Body of pancreas (tissue), 4 donors: ENCODE measurements around the gene LPAR2. TPM values are rescaled to one million over a fixed set of nuclear protein-coding genes. Genes with fewer than 3 reads are reported as not detected.

Source experiments
- ATAC-seq: fragments of 150-250 bp; one replicate; pipeline ENCODE4 v1.9.1; 2016
- DNase-seq, 4 donors: peaks; one replicate each; pipeline ENCODE4 v3.0.0-alpha.2; 2019
- H3K27ac ChIP-seq, 4 donors: fragments of 200-600 bp; sonication (generic); 1 replicate in 3 of 4; 2 replicates in 1 of 4; pipeline versions ENCODE4 v1.5.1 to v1.6.1; 2016 to 2019; ENCODE audit warnings: mild to moderate bottlenecking in 1 of 4, mixed read lengths in 1 of 4, moderate library complexity in 1 of 4
- H3K27me3 ChIP-seq, 2 donors: fragments of 200-600 bp; sonication (generic); one replicate each; pipeline ENCODE4 v1.6.0; 2016; ENCODE audit warnings: mild to moderate bottlenecking in 1 of 2
- H3K36me3 ChIP-seq, 2 donors: fragments of 200-600 bp; sonication (generic); replicated peaks in 1 of 2; 2 replicates each; pipeline ENCODE4 v1.5.1; 2016; ENCODE audit warnings: low read depth in 2 of 2; ENCODE audit not compliant: insufficient read depth in 1 of 2
- H3K4me1 ChIP-seq: fragments of 200-600 bp; sonication (generic); one replicate; pipeline ENCODE4 v1.6.0; 2016
- H3K4me3 ChIP-seq, 2 donors: fragments of 200-600 bp; sonication (generic); 1 replicate in 1 of 2; 2 replicates in 1 of 2; pipeline ENCODE4 v1.5.1; 2016 to 2019
- H3K9me3 ChIP-seq, 3 donors: fragments of 200-600 bp; sonication (generic); 1 replicate in 2 of 3; 2 replicates in 1 of 3; pipeline ENCODE4 v1.5.1; 2016
- CTCF ChIP-seq, 7 experiments: fragments of 450-650 bp in 4 of 7; fragments of 200-600 bp in 3 of 7; sonication (generic) in 3 of 7; IDR thresholded peaks; one replicate each; pipeline ENCODE4 v1.5.1; 2016 to 2019; ENCODE audit warnings: antibody characterized with exemption in 7 of 7
- POLR2A ChIP-seq, 3 donors: fragments of 450-650 bp; IDR thresholded peaks; one replicate each; pipeline ENCODE4 v1.6.1; 2016; ENCODE audit warnings: antibody characterized with exemption in 3 of 3, mild to moderate bottlenecking in 2 of 3
- WGBS, 2 donors: methylation state at CpG; one replicate each; pipeline ENCODE4 v1.1.5; 2017; 5-methylcytosine and 5-hydroxymethylcytosine counted together
- intact Hi-C: fragments of 100-400 bp; cut with DNase I; formaldehyde crosslinking; loops from one replicate; pipeline ENCODE4 v1.15.1; 2023
- total RNA-seq, 2 donors: library from RNA; depleted of rRNA; stranded (reverse); fragments of >200 nt; gene quantifications; one replicate each; pipeline ENCODE4 v1.1.0, GENCODE V29; 2016

LPAR2 gene
- total RNA-seq, 2 donors from 2014 or later = 14.3 to 20.8 TPM

DNA sequence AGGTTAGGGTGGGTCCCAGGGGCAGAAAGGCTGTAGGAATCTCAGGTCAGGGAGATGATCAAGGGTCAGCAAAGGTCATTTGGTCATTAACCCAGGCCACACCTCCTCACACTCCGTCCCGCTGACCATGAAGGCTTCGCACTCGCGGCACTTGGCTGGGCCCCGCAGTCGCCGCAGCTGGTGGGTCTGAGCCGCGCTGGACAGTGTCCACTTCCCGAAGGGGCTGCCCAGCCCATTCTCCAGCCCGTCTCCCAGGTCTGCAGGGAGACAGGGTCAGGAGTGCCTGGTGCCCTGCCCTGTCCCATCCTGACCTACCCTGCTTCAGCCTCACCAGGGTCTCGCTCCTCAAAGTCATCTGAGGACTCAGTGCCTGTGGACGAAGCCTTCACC is 7.3 kb upstream of the LPAR2 start:
- Histone ChIP-seq H3K9me3 (no peaks in the 10 kb centered on the region), H3K27ac (no peak overlapping the region), H3K4me3 (no peak overlapping the region), H3K4me1 (no peaks in the 10 kb centered on the region), H3K27me3 (no peaks in the 10 kb centered on the region), H3K36me3 (no peaks in the 10 kb centered on the region)
- 95 to 100% methylated on average over 2 to 14 of the region's 14 CpGs for WGBS, 2 donors
- DNase-seq = no peak
- intact Hi-C loops = no loop called here
- no peak for ATAC-seq
- TF ChIP-seq CTCF (IDR thresholded peaks at IDR 0.05) = no peak
- no peak for TF ChIP-seq POLR2A (IDR thresholded peaks at IDR 0.05)

DNA sequence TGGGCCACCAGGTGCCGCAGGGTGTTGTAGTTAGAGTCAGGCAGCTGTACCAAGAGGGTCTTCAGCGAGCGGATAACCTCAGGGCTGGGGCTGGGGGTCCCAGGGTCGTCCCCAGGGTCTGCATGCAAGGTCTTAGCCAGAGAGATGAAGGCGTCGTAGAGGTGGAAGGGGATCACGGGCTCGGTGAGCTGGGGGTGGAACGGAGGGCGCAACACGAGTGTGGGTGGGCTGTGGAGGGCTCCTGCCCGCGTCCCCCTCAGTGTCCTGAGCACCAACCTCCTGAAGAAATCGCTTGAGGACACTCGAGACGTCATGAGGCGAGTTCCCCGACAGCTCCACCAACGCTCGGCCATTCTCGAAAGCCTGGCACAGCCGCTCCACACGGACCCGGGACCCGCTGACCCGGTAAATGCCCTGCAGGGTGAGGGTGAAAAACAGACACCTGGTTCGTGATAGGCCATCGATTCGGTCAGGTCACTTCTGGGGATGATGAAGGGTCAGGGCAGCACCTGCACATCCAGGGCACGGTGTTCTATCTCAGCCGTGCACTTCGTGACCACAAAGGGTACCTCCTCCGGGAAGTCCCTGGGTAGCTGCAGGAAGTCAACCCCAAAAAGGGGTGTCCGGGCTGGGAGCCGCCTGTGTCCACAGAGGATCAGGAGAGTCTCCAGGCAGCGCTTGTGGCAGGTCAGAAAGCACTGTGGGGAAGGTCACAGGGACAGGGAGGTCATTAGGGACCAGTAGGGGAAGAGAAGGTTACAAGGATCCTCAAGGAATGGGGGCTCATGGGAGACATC is 6.7 kb upstream of the LPAR2 start:
- no peaks in the 10 kb centered on the region for H3K27me3 ChIP-seq
- H3K9me3 ChIP-seq = no peaks in the 10 kb centered on the region
- no peaks in the 10 kb centered on the region for H3K4me1 ChIP-seq
- no peak overlapping the region for H3K4me3 ChIP-seq
- 95 to 96% methylated on average over 36 of the region's 36 CpGs for WGBS, 2 donors
- H3K27ac ChIP-seq = no peak overlapping the region
- no peaks in the 10 kb centered on the region for H3K36me3 ChIP-seq
- intact Hi-C loops = no loop called here
- DNase-seq (no peak), ATAC-seq (no peak)
- TF ChIP-seq POLR2A (IDR thresholded peaks at IDR 0.05) (no peak), CTCF (IDR thresholded peaks at IDR 0.05) (no peak)

DNA sequence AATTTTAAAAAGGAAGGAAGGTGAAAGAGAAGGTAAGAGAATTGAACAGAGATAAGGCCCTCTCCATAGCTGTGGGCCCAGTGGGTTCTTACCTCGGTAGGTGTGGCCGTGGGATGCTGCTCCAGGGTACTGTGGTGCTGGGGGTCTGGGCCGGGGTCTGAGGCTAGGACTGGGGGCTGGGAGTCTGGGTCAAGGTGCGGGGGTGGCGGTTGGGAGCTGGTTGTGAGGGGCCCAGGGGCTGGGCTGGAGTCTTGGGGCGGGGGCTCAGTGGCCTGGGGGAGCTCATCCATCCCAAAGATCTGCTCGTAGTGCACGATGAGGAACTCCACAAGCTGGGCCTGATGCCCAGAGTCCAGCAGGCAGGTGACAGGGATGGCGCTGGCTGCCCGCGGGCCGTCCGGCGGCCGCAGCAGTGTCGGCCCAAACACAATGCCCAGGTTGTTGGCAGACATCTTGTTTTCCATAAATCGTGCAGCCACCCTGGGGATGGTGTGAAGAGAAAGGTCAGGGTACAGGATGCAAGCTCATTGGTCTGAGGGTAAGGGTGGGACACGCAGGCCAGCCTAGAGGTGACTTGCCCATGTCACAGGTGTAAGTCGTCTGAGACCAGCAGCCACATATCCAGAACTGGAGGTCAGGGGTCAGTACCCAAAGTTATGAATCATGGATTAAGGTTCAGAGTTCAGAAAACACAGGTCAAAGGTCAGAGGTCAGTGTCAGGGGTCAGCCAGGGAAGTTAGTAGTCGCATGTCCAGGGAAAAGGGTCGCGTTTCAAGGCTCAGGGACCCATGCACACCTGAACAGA is 5.9 kb upstream of the LPAR2 start:
- Histone ChIP-seq H3K4me3 (no peak overlapping the region), H3K9me3 (no peaks in the 10 kb centered on the region), H3K4me1 (peaks cover 5% of the 10 kb centered on the region), H3K36me3 (no peaks in the 10 kb centered on the region), H3K27ac (no peak overlapping the region), H3K27me3 (no peaks in the 10 kb centered on the region)
- ATAC-seq = no peak
- intact Hi-C loops = no loop called here
- no peak for DNase-seq
- TF ChIP-seq POLR2A (IDR thresholded peaks at IDR 0.05) (no peak), CTCF (IDR thresholded peaks at IDR 0.05) (no peak)
- 90 to 91% methylated on average over 18 to 22 of the region's 22 CpGs for WGBS, 2 donors

- 80 to 81% methylated on average over 5 of the region's 5 CpGs for WGBS, 2 donors
- ATAC-seq = no peak
- TF ChIP-seq CTCF (IDR thresholded peaks at IDR 0.05) (no peak), POLR2A (IDR thresholded peaks at IDR 0.05) (no peak)
Measured at GRCh38 chr19:19632661-19633060, 4.6 kb upstream of the LPAR2 start.

More at GRCh38 chr19:19632661-19633060, 4.6 kb upstream of the LPAR2 start:
- Histone ChIP-seq H3K27ac (no peak overlapping the region), H3K27me3 (no peaks in the 10 kb centered on the region), H3K4me3 (no peak overlapping the region), H3K36me3 (no peaks in the 10 kb centered on the region), H3K4me1 (peaks cover 12% of the 10 kb centered on the region), H3K9me3 (no peaks in the 10 kb centered on the region)
- intact Hi-C loops = no loop called here
- DNase-seq = no peak
